Activated CD4-positive, CD25-positive, alpha-beta regulatory T cell treated with anti-CD3 and anti-CD28 coated beads, Interleukin-2, amount 50 U/mL, for 16 hours (primary cell): ENCODE results near the gene TCF7.
A peak's percentile ranks its signal among the peaks of the same experiment; 100 is the strongest.

Source experiments
- DNase-seq: peaks from one replicate; pipeline ENCODE4 v3.0.0-alpha.2; 2020; ENCODE audit warnings: low read depth, low spot score

Gene TCF7

DNA sequence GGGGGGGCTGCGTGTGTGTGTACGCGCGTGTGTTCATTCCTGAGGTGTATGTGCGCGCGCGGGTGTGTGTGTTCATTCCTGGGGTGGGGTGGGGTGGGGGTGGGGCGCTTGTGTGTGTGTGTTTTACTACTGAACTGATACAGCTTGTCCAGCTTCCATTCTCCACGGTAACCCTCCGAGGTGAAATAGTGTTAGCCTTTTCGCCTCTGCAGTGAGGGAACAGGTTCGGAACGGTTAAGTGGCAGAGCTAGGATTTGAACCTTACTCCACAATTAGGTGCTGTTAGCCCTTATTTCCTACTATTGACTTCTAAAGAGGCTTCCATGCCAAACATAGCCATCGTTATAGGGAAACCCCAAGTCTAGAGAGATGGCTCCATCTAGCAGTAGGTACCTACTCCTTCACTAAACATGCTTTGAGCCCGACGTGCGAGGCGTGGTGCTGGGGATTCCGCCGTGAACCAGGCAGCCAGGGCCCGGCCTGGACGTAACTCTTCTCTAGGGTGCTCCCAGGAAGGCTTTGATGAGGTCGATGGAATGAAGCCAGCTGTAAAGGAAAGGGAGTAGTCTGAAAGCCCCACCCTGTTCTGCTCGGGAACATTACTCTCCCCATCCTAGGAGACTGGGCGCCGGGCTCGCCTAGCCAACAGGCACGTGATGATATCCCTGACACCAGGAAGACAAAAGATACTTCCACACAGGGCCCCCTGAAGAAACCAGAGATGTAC, 63.1 kb downstream of the TCF7 start:
- DNase-seq: no peak

DNA sequence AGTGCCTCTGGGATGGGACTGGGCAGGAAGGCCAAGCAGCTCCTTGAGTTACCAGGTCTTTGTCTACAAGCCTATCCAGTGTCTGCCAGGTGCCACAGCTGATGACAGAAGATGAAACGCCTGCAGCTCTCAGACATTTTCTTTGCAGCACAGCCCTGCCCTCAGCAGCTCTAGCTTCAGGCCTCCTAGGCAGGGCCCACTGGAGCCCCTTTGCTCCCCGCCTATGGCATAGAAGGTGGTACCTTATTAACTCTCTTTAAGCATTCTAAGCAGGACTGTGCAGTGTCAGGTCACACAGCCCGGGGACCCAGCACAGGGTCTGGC, 63.6 kb downstream of the TCF7 start:
- no peak for DNase-seq

DNA sequence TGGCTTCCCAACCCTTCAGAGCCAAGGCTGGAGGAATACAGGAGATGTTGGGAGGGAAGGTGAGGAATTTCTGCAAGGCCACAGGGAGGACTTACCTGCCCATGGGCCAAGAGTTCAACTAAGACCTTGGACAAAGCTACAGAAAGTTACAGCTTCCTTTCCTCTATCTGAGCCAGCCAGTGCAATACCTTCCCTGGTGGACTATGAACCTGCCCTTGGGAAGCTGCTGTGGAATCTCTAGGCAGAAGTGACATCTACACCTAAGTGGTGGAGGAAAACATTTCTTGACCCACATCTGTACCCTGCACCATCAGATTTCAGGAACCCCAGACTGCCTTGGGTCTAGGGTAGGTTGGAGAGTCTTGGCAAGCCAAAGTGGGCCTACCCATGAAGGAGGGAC, 69.0 kb downstream of the TCF7 start:
- DNase-seq: no peak

DNA sequence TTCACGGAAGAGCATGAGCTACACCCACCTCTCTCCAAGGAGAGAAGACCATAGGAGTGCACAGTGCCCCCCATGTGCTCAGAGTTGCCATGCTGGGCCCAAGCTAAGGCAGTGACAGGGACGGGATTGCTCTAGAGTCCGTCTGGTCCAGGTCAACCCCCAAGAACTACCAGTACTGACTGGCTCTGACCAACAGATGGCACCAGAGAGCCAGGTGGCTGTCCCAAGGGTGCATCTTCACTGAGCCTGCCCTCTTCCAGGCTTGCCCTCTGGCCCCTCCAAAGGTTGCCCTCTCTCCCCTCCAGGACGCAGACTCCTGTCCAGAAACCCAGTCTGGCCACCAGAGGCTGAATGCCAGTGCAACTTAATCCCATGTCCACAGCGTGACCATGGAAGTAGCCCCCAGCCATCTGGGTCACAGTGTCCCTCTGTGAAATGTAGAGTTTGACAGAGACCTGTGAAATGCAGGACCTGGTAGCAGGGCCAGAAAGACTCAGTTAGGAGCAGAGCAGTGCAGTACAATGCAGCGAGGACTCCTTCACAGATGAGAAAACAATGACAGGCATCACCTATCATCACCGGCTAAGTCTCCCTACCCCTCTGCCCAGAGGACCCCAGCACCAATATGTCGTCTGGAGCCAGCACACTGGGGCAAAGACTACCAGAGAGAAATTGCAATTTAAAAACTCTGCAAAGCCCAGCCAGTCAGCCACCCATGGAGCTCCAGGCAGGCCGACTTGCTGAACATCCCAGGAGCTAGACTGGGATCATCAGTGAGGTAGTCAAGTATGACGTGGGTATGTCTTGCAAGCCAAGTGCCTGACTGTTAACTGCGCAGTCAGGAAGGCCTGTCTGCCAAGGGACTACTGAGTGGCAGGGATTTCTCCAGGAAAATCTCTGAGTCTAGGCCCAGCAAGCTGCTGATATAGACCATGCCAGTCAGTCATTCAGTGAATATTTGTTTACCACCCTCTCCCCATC, 70.0 kb downstream of the TCF7 start:
- DNase-seq: peak; percentile 55

DNA sequence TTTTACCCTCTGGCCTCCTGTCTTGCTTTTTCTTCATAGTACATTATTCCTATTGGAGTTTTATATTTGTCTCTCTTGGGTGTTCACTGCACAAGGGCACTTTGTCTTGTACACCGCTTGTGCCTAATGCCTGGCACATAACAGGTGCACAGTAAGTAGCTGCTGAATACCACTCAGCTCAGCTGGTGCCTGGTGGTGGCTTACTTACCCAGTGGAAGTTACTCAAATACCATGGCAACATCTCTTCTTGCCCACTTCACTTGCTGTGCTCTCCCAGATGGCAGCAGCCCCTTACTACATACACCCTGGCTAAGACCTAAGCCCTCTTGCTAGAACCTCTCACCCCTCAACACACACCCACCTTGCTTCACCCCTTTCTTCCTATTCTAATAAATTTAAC, 73.6 kb downstream of the TCF7 start:
- DNase-seq: no peak

DNA sequence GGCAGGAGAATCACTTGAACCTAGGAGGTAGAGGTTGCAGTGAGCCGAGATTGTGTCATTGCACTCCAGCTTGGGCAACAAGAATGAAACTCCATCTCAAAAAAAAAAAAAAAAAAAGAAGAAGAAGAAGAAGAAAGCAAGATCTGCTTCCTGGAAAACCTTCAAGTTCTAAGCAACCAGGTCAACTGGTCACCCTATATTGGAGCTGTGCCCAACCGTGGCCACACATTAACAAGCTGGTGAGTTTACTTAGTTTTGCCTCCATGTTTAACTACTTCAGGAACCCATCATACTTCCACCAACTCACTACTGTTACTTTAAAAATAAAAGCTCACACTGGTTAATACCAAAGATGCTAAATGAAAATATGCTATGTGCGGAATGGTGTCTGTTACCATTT, 74.5 kb downstream of the TCF7 start:
- no peak for DNase-seq

DNA sequence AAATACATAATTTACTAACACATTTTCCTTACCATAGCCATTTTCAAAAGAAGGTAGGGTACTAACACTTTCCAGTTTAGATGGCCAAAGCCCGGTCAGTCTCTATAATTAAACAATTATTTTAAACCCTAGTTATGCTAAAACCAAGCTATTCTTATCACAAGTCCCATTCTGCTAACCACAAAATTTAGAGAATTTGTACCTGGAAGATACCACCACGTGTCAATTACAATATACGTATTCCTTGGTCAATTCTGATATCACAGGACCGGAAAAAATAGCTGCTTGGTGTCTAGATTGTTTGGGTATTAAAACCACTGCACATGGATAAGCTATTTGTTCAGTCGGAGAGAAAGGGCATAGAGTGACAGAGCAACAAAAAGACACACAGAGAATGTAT, 81.2 kb downstream of the TCF7 start:
- DNase-seq: no peak
